ENCODE results near the gene VDR.

DNA sequence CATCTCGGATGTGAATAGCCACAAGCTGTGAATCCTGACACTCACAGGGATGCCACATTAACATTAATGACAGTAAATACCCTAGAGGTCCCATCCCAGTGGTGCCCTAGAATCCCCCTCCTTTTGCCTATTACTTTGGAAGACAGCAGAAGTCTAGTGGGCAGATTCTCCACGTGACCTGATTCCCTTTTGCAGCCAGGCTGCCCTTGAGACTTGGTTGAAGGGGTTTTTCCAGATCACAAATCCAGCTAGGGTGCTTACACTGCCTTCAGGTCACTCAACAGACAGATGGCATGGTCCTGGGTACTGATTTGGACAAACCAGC is 93.8 kb downstream of the VDR start:
- TF ChIP-seq, protein P1, sequence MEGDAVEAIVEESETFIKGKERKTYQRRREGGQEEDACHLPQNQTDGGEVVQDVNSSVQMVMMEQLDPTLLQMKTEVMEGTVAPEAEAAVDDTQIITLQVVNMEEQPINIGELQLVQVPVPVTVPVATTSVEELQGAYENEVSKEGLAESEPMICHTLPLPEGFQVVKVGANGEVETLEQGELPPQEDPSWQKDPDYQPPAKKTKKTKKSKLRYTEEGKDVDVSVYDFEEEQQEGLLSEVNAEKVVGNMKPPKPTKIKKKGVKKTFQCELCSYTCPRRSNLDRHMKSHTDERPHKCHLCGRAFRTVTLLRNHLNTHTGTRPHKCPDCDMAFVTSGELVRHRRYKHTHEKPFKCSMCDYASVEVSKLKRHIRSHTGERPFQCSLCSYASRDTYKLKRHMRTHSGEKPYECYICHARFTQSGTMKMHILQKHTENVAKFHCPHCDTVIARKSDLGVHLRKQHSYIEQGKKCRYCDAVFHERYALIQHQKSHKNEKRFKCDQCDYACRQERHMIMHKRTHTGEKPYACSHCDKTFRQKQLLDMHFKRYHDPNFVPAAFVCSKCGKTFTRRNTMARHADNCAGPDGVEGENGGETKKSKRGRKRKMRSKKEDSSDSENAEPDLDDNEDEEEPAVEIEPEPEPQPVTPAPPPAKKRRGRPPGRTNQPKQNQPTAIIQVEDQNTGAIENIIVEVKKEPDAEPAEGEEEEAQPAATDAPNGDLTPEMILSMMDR (IDR thresholded peaks at IDR 0.05): no peak
- TF ChIP-seq POLR2A (IDR thresholded peaks at IDR 0.05) (no peak), POLR2AphosphoS5 (IDR thresholded peaks at IDR 0.05) (no peak)
